Fibroblast of lung (primary cell): Measurements from ENCODE around the gene THY1.

Experiments
- EZH2 ChIP-seq: IDR thresholded peaks from 2 replicates; pipeline ENCODE4 v1.5.1; 2012; ENCODE audit warnings: low read length, control low read depth, mild to moderate bottlenecking; ENCODE audit errors: missing control alignments
- TF ChIP-seq, protein P1 (sequence below), 2 donors: IDR thresholded peaks in 1 of 2; conservative IDR thresholded peaks in 1 of 2; 1 replicate in 1 of 2; 2 replicates in 1 of 2; pipeline ENCODE4 v1.5.1; 2011 to 2012; ENCODE audit warnings: low read length in 2 of 2, control low read depth in 1 of 2, inconsistent platforms in 1 of 2, low read depth in 1 of 2, mild to moderate bottlenecking in 1 of 2

DNA sequence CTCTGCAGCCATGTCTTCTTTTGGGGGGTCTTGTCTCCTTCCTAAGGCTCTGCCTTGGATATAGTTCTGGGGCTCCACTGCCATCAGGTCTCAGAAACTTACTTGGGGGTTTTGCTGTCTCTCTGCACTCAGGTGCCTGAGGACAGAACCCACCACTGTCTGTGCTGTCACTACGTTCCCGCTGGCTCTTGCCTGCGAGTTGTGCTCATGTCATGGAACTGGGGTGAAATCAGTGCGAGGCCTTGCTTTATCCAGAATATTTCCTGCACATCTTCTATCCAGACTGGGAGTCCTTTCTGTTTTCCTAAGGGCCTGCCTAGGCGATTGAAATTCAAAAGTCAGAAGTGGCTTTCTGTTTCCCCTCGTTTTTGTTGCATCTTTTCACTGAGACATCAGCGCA, 34.9 kb downstream of the THY1 start:
- TF ChIP-seq, protein P1, sequence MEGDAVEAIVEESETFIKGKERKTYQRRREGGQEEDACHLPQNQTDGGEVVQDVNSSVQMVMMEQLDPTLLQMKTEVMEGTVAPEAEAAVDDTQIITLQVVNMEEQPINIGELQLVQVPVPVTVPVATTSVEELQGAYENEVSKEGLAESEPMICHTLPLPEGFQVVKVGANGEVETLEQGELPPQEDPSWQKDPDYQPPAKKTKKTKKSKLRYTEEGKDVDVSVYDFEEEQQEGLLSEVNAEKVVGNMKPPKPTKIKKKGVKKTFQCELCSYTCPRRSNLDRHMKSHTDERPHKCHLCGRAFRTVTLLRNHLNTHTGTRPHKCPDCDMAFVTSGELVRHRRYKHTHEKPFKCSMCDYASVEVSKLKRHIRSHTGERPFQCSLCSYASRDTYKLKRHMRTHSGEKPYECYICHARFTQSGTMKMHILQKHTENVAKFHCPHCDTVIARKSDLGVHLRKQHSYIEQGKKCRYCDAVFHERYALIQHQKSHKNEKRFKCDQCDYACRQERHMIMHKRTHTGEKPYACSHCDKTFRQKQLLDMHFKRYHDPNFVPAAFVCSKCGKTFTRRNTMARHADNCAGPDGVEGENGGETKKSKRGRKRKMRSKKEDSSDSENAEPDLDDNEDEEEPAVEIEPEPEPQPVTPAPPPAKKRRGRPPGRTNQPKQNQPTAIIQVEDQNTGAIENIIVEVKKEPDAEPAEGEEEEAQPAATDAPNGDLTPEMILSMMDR (conservative IDR thresholded peaks at IDR 0.05 in 1 of 2, IDR thresholded peaks at IDR 0.05 in 1 of 2; ENCODE audit: low read depth in 1 of 2, low read length in 2 of 2), result no peak
- no peak for TF ChIP-seq EZH2
